Mucosa of descending colon (tissue), 3 donors: ENCODE results near the gene SYT9. TPM values are rescaled to one million over a fixed set of nuclear protein-coding genes. Genes with fewer than 3 reads are reported as not detected.

Source experiments
- ATAC-seq: fragments of 200-7000 bp; cut with Tn5 transposase; one replicate; pipeline ENCODE4 v1.9.1; 2020; ENCODE audit warnings: mild to moderate bottlenecking, moderate library complexity
- DNase-seq, 3 donors: peaks; one replicate each; pipeline ENCODE4 v3.0.0-alpha.2; 2020
- H3K36me3 ChIP-seq: fragments of 200-600 bp; one replicate; pipeline ENCODE4 v1.8.0; 2021; ENCODE audit warnings: low read depth, mild to moderate bottlenecking
- H3K4me1 ChIP-seq: fragments of 200-600 bp; one replicate; pipeline ENCODE4 v1.8.0; 2021; ENCODE audit warnings: low read depth, mild to moderate bottlenecking
- H3K4me3 ChIP-seq: fragments of 200-600 bp; one replicate; pipeline ENCODE4 v1.8.0; 2021; ENCODE audit warnings: mild to moderate bottlenecking
- H3K9me3 ChIP-seq: fragments of 200-600 bp; one replicate; pipeline ENCODE4 v1.8.0; 2021; ENCODE audit warnings: mild to moderate bottlenecking
- CTCF ChIP-seq: fragments of 200-600 bp; IDR thresholded peaks from one replicate; pipeline ENCODE4 v1.8.0; 2022; ENCODE audit warnings: antibody characterized with exemption, mild to moderate bottlenecking
- intact Hi-C, 2 donors: fragments of 100-400 bp; cut with DNase I in 1 of 2; cut with micrococcal nuclease in 1 of 2; formaldehyde crosslinking; loops; one replicate each; pipeline versions ENCODE4 v1.11.0 to v1.11.1; 2022; cut with DNase I, micrococcal nuclease
- total RNA-seq, 3 donors: library from RNA; stranded (reverse); fragmentation: NEBNext Ultra II Directional in 2 of 3; extraction: Animal tissue kit (Norgen Biotek cat#: 25700) in 2 of 3; gene quantifications; one replicate each; pipeline versions ENCODE4 v1.2.1 to v1.2.4, GENCODE V29; 2021 to 2023
- donor health status: DM: no; HTN: no; CAD: no; lungs with moderate emphysema.
- donor health status: DM: no; HTN: no; CAD: no.
- donor health status: DM: no; HTN: yes; CAD: no.

Gene SYT9
- total RNA-seq, 3 donors from 2014 or later = 0.12 to 0.57 (median 0.14) TPM

- Histone ChIP-seq H3K4me1 (no peaks in the 10 kb centered on the region), H3K9me3 (no peaks in the 10 kb centered on the region), H3K36me3 (no peaks in the 10 kb centered on the region), H3K4me3 (no peak overlapping the region)
- intact Hi-C loops = no loop called here
- ATAC-seq (no peak), DNase-seq (no peak)
- no peak for TF ChIP-seq CTCF
Measured at GRCh38 chr11:7486098-7486780, 234.5 kb downstream of the SYT9 start.

GRCh38 chr11:7486781-7487140, 235.1 kb downstream of the SYT9 start:
- Histone ChIP-seq H3K4me3 (no peak overlapping the region), H3K9me3 (no peaks in the 10 kb centered on the region), H3K36me3 (no peaks in the 10 kb centered on the region), H3K4me1 (no peaks in the 10 kb centered on the region)
- ATAC-seq (no peak), DNase-seq (no peak)
- intact Hi-C loops = no loop called here
- no peak for TF ChIP-seq CTCF

DNA sequence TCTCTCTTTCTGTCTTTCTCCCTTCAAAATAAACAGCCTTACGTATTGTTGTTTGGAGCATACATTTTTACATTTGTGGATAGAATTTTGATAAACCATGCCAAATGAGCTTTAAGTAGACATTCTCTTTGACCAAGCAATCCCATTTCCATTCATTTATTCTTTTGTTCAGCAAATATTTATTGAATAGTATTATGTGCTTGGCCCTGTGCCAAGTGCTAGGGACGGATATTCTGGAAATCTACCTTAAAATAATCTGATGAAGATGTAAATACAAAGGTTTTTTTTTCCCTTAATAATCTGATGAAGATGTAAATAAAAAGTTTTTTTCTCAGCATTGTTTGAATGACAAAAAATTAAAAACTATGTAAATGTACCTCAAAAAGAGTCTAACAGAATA, 235.7 kb downstream of the SYT9 start:
- no peak for DNase-seq
- intact Hi-C loops = no loop called here
- Histone ChIP-seq H3K9me3 (no peaks in the 10 kb centered on the region), H3K4me1 (no peaks in the 10 kb centered on the region), H3K36me3 (no peaks in the 10 kb centered on the region), H3K4me3 (no peak overlapping the region)
- no peak for ATAC-seq
- no peak for TF ChIP-seq CTCF

DNA sequence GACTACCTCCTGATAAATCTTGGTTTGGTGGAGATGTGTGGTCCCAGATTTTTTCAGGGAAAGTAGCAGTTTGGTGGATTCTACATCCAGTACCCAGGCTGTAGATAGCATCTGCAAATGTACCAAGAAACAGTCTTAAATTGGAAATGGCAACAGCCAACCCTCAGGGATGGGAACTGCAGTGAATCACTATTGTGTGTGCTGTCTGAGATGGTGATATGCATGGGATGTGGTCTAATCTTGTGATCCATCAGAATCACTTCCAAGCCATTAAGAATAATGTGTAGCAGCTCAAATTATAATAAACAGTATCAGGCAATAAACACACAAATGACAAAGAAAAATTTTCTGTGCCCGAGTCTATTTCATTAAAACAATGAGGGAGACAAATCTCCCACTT, 237.0 kb downstream of the SYT9 start:
- Histone ChIP-seq H3K4me3 (no peak overlapping the region), H3K9me3 (no peaks in the 10 kb centered on the region), H3K4me1 (no peaks in the 10 kb centered on the region), H3K36me3 (no peaks in the 10 kb centered on the region)
- TF ChIP-seq CTCF = no peak
- DNase-seq = no peak
- no peak for ATAC-seq
- intact Hi-C loops = no loop called here

- H3K4me3 ChIP-seq = no peak overlapping the region
- ATAC-seq = no peak
- H3K4me1 ChIP-seq = no peaks in the 10 kb centered on the region
- no peak for TF ChIP-seq CTCF
- intact Hi-C loops = no loop called here
- H3K9me3 ChIP-seq = no peaks in the 10 kb centered on the region
- H3K36me3 ChIP-seq = no peaks in the 10 kb centered on the region
- DNase-seq = no peak
Measured at GRCh38 chr11:7489376-7489775, 237.7 kb downstream of the SYT9 start.

DNA sequence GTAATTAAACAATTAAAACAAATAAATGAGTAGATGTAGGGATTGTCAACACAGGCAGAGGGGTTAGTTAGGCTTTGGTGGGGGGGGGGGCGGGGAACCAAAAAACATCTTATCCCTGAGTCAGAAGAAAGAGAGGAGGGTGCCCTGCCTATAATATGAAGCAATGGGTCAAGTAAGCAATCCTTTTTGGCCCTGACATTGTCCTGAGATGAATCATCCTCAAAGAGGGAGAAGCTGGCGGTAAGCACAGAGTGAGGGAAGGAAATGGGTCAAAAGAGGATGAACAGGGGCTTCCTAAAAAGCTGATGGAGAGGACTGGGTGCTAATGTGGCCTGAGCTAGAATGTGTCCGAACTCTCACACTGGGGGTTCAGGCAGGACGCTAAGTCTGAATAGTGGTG, 238.3 kb downstream of the SYT9 start:
- H3K9me3 ChIP-seq = no peaks in the 10 kb centered on the region
- H3K36me3 ChIP-seq = no peaks in the 10 kb centered on the region
- DNase-seq = no peak
- no peaks in the 10 kb centered on the region for H3K4me1 ChIP-seq
- no peak overlapping the region for H3K4me3 ChIP-seq
- no peak for TF ChIP-seq CTCF
- no peak for ATAC-seq
- intact Hi-C loops = no loop called here
